ENCODE measurements around the gene TMEM63B.
"Not testable (repeated sequence)": the region's sequence is repeated elsewhere in the genome, so short reads cannot be mapped to it uniquely, and the experiment has no call there.

Gene TMEM63B

DNA sequence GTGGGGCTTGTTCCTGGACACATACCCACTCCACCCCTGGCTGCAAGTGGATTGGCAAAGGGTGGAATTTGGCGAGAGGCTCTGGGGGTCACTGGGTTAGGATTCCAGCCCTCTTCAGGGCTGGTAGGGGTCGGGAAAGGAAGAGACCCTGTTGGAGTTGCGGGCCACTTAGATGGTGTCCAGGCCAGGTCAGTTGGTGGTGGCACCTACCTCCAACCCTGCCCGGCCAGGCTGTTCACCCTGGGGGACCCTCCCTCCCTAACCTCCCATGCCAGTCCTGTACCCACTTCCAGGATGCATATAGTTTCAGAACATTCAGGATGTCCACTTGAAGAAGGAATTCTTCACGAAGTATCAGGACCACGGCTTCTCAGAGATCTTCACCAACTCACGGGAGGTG is 52.3 kb downstream of the TMEM63B start:
- Histone ChIP-seq H3K9me3 (ENCODE audit: low read length) (no peaks in the 10 kb centered on the region), H3K4me1 (ENCODE audit: insufficient read depth, low read length) (no peaks in the 10 kb centered on the region), H2AFZ (ENCODE audit: low read depth, low read length) (no peak overlapping the region), H3K27me3 (ENCODE audit: insufficient read depth, low read length) (no peaks in the 10 kb centered on the region), H3K4me3 (ENCODE audit: low read length) (no peak overlapping the region), H3K36me3 (ENCODE audit: insufficient read depth, low read length) (no peaks in the 10 kb centered on the region)

DNA sequence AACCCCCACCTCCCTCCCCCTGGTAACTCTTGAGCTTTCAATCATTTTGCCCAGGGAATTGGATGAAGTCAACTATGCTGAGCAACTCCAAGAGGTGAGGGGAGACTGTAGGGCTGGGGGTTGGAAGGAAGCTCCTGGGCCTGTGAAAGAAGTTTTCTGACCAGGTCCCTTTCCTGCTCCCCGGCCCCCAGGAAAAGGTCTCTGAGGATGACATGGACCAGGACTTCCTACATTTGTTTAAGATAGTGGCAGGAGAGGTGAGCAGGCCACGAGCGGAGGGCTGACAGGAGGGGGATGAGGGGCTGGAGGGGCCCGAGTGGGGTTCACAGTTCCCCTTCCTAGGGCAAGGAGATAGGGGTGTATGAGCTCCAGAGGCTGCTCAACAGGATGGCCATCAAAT is 53.1 kb downstream of the TMEM63B start:
- Histone ChIP-seq H2AFZ (ENCODE audit: low read depth, low read length) (no peak overlapping the region), H3K36me3 (ENCODE audit: insufficient read depth, low read length) (no peaks in the 10 kb centered on the region), H3K9me3 (ENCODE audit: low read length) (no peaks in the 10 kb centered on the region), H3K4me3 (ENCODE audit: low read length) (no peak overlapping the region), H3K27me3 (ENCODE audit: insufficient read depth, low read length) (no peaks in the 10 kb centered on the region), H3K4me1 (ENCODE audit: insufficient read depth, low read length) (no peaks in the 10 kb centered on the region)

DNA sequence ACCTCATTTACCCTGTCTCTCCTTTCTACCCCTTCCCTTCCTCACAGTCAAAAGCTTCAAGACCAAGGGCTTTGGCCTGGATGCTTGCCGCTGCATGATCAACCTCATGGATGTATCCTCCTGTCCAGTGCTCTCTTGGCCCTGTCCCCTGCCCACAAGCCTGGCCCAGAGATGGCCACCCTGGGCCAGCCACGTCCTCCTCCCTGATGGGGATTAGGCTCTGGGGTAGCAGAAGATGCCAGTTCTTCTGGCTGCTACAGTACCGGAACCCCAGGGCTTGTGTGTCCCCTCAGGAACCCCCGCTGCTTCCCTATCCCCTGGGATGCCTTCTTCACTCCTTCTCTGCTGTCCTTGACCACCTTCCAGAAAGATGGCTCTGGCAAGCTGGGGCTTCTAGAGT is 53.5 kb downstream of the TMEM63B start:
- H3K4me3 ChIP-seq (ENCODE audit: low read length): no peak overlapping the region
- no peak overlapping the region for H2AFZ ChIP-seq (ENCODE audit: low read depth, low read length)
- no peaks in the 10 kb centered on the region for H3K27me3 ChIP-seq (ENCODE audit: insufficient read depth, low read length)
- H3K9me3 ChIP-seq (ENCODE audit: low read length): no peaks in the 10 kb centered on the region
- no peaks in the 10 kb centered on the region for H3K36me3 ChIP-seq (ENCODE audit: insufficient read depth, low read length)
- peaks cover 2% of the 10 kb centered on the region for H3K4me1 ChIP-seq (ENCODE audit: insufficient read depth, low read length)

- H2AFZ ChIP-seq (ENCODE audit: low read depth, low read length); H3K4me3 ChIP-seq (ENCODE audit: low read length); H3K9me3 ChIP-seq (ENCODE audit: low read length): not testable (repeated sequence)
Measured at GRCh38 chr6:44181784-44182183, 54.4 kb downstream of the TMEM63B start.

GRCh38 chr6:44182911-44183390 is 55.6 kb downstream of the TMEM63B start:
- no peaks in the 10 kb centered on the region for H3K27me3 ChIP-seq (ENCODE audit: insufficient read depth, low read length)
- no peaks in the 10 kb centered on the region for H3K9me3 ChIP-seq (ENCODE audit: low read length)
- H3K4me1 ChIP-seq (ENCODE audit: insufficient read depth, low read length): peaks cover 7% of the 10 kb centered on the region
- H2AFZ ChIP-seq (ENCODE audit: low read depth, low read length): no peak overlapping the region
- H3K36me3 ChIP-seq (ENCODE audit: insufficient read depth, low read length): no peaks in the 10 kb centered on the region
- no peak overlapping the region for H3K4me3 ChIP-seq (ENCODE audit: low read length)

More at GRCh38 chr6:44181784-44182183, 54.4 kb downstream of the TMEM63B start:
- not testable (repeated sequence) for H3K36me3 ChIP-seq (ENCODE audit: insufficient read depth, low read length); H3K4me1 ChIP-seq (ENCODE audit: insufficient read depth, low read length); H3K27me3 ChIP-seq (ENCODE audit: insufficient read depth, low read length)

- Histone ChIP-seq H3K27me3 (ENCODE audit: insufficient read depth, low read length) (no peaks in the 10 kb centered on the region), H3K36me3 (ENCODE audit: insufficient read depth, low read length) (no peaks in the 10 kb centered on the region)
Measured at GRCh38 chr6:44183783-44184182, 56.4 kb downstream of the TMEM63B start.

GRCh38 chr6:44185356-44185755 is 58.0 kb downstream of the TMEM63B start:
- H3K9me3 ChIP-seq (ENCODE audit: low read length); H3K36me3 ChIP-seq (ENCODE audit: insufficient read depth, low read length); H3K4me1 ChIP-seq (ENCODE audit: insufficient read depth, low read length); H3K27me3 ChIP-seq (ENCODE audit: insufficient read depth, low read length); H3K4me3 ChIP-seq (ENCODE audit: low read length); H2AFZ ChIP-seq (ENCODE audit: low read depth, low read length): not testable (repeated sequence)

More at GRCh38 chr6:44183783-44184182, 56.4 kb downstream of the TMEM63B start:
- Histone ChIP-seq H3K9me3 (ENCODE audit: low read length) (no peaks in the 10 kb centered on the region), H2AFZ (ENCODE audit: low read depth, low read length) (no peak overlapping the region), H3K4me1 (ENCODE audit: insufficient read depth, low read length) (peaks cover 7% of the 10 kb centered on the region), H3K4me3 (ENCODE audit: low read length) (no peak overlapping the region)

DNA sequence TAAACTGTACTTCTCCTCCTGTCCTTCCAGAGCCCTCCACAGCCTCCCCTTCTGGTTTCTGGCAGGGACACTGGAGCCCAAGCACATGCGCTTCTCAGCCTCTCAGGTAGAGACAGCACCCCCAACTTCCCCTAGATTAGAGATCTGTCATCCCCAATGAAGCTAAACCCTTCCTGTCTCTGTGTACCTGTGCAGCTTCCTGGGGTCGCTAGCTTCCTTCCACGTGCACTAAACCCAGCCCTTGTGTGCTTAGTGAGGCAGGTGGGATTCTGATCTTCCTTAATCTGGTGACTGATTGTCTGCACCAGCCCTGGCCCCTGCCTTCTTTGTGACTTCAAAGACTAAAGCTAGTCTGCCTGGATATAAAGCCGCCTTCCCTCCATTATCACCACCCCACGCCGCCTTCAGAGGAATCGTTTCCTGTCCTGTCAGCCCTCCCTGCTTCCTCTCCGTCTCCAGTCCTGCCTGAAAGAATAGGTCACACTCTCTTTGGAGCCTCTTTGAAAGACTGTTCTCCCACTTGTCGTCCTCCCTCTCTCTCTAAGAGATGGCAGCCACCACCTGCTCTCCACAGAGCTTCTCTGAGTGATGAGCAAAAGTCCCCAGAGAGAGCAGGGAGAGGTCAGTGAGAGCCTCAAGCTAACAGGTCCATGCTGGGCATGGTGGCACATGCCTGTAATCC is 58.7 kb downstream of the TMEM63B start:
- Histone ChIP-seq H3K36me3 (ENCODE audit: insufficient read depth, low read length) (no peaks in the 10 kb centered on the region), H3K9me3 (ENCODE audit: low read length) (no peaks in the 10 kb centered on the region), H3K4me3 (ENCODE audit: low read length) (no peak overlapping the region), H3K27me3 (ENCODE audit: insufficient read depth, low read length) (no peaks in the 10 kb centered on the region), H3K4me1 (ENCODE audit: insufficient read depth, low read length) (peaks cover 7% of the 10 kb centered on the region), H2AFZ (ENCODE audit: low read depth, low read length) (no peak overlapping the region)

DNA sequence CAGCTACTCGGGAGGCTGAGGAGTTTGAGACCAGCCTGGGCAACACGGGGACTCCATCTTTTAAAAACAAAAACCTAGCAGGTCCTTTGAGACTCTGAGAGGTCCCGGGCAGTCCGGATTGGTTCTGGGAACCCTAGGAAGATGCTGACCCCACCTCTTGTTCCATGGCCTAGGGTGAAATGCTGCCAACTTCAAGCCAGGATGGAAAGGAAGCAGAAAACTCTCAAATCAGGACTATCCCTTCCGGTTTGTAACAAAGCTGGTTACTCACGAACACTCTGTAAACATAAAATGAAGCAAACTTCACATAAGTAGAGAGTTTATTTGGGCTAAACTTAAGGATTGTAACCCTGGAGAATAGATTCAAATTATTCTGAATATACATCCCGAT is 59.3 kb downstream of the TMEM63B start:
- H2AFZ ChIP-seq (ENCODE audit: low read depth, low read length): no peak overlapping the region
- no peaks in the 10 kb centered on the region for H3K36me3 ChIP-seq (ENCODE audit: insufficient read depth, low read length)
- no peak overlapping the region for H3K4me3 ChIP-seq (ENCODE audit: low read length)
- no peaks in the 10 kb centered on the region for H3K9me3 ChIP-seq (ENCODE audit: low read length)
- H3K4me1 ChIP-seq (ENCODE audit: insufficient read depth, low read length): peaks cover 7% of the 10 kb centered on the region
- H3K27me3 ChIP-seq (ENCODE audit: insufficient read depth, low read length): no peaks in the 10 kb centered on the region

DNA sequence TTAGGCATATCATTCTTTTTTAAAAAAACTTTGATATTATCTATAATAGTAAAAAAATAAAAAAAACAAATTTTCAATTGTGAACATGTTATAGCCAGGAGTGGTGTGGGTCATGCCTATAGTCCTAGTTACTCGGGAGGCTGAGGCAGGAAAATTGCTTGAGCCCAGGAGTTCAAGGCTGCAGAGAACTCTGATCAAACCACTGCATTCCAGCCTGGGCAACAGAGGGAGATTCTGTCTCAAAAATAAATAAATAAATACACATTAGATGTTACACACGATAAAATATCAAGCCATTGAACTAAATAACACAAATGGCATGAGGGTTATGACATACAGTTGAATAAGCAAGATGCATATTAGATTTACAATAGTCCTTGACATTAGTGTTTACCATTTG is 61.5 kb downstream of the TMEM63B start:
- Histone ChIP-seq H3K36me3 (ENCODE audit: insufficient read depth, low read length) (no peaks in the 10 kb centered on the region), H3K9me3 (ENCODE audit: low read length) (no peaks in the 10 kb centered on the region), H2AFZ (ENCODE audit: low read depth, low read length) (no peak overlapping the region), H3K27me3 (ENCODE audit: insufficient read depth, low read length) (no peaks in the 10 kb centered on the region), H3K4me1 (ENCODE audit: insufficient read depth, low read length) (peaks cover 7% of the 10 kb centered on the region), H3K4me3 (ENCODE audit: low read length) (no peak overlapping the region)

DNA sequence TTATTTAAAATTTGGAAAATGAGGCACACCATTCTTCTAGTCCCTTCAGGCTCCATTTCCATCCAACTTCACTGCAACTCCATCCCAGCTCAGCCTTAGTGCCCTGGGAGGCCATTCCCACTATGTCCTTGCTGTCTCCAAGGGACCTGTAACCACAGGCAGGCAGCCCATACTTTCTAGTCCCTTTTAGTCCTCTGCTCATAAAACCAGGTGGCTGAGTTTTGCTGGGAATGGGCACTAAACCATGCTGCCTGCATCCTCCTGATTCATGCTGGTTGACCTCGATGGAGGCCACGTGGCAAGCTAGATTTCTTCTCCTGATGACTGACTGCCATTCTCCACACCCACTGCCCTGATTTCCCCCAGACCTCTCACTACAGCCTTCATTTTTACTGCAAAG is 61.9 kb downstream of the TMEM63B start:
- Histone ChIP-seq H2AFZ (ENCODE audit: low read depth, low read length) (no peak overlapping the region), H3K9me3 (ENCODE audit: low read length) (no peaks in the 10 kb centered on the region), H3K4me1 (ENCODE audit: insufficient read depth, low read length) (peaks cover 7% of the 10 kb centered on the region), H3K4me3 (ENCODE audit: low read length) (no peak overlapping the region), H3K36me3 (ENCODE audit: insufficient read depth, low read length) (no peaks in the 10 kb centered on the region), H3K27me3 (ENCODE audit: insufficient read depth, low read length) (peaks cover under 1% of the 10 kb centered on the region)

DNA sequence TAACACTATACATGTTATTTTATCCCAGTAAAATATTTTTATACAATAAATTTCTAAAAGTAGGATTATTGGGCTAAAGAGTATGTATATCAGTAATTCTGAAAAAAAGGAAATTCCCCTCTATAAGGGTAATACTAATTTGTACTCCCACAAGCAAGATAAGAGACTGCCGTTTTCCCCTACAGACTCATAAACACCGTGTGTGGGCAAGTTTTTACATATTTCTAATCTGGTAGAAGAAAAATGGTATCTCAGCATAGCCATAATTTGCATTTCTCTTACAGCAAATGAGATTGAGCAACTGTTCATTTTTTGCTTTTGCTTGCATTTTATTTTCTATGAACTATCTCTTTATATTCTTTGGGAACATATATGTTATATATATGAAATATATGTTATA is 63.4 kb downstream of the TMEM63B start:
- Histone ChIP-seq H3K4me3 (ENCODE audit: low read length) (no peak overlapping the region), H2AFZ (ENCODE audit: low read depth, low read length) (no peak overlapping the region), H3K4me1 (ENCODE audit: insufficient read depth, low read length) (peaks cover 7% of the 10 kb centered on the region), H3K27me3 (ENCODE audit: insufficient read depth, low read length) (peaks cover 5% of the 10 kb centered on the region), H3K36me3 (ENCODE audit: insufficient read depth, low read length) (no peaks in the 10 kb centered on the region), H3K9me3 (ENCODE audit: low read length) (no peaks in the 10 kb centered on the region)

DNA sequence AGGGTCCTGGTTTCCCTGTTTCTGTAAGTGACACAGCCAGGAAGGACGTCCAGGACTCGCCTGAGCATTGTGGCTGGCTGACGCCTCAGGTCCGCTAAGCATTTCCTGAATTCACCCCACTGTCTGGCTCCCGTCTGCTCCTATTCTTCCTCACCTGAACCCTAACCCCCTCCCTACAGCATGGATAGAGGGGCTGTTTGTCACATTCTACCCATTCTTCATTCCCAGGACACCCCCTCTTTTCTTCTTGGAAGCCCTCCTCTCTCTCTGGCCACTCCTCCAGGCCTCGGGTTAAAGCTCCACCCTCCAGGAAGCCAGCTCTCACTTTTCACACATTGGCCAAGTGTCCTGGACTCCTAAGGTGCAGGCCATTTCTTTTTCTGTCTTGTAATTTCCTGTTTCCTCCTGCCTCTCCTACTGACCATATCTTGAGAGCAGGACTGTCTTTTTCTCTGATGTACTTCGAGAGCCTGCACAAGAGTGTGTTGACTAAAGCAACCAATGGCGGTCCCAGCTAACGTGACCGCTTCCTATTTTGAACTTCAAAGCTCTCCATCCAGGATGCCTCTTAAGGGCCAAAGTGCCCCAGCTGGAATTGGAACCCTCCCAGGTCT is 65.2 kb downstream of the TMEM63B start:
- Histone ChIP-seq H3K27me3 (ENCODE audit: insufficient read depth, low read length) (peaks cover 5% of the 10 kb centered on the region), H3K4me3 (ENCODE audit: low read length) (no peak overlapping the region), H3K4me1 (ENCODE audit: insufficient read depth, low read length) (no peaks in the 10 kb centered on the region), H3K9me3 (ENCODE audit: low read length) (no peaks in the 10 kb centered on the region), H2AFZ (ENCODE audit: low read depth, low read length) (no peak overlapping the region), H3K36me3 (ENCODE audit: insufficient read depth, low read length) (no peaks in the 10 kb centered on the region)
